SU-DHL-6 (cell line): ENCODE measurements around the gene PTPRN2.

Source experiments
- CTCF ChIP-seq: fragments of 200-600 bp; sonication (generic); IDR thresholded peaks from one replicate; pipeline ENCODE4 v1.5.1; 2017; ENCODE audit warnings: antibody characterized with exemption, mild to moderate bottlenecking, low read length, moderate library complexity; ENCODE audit not compliant: insufficient read depth, poor library complexity, severe bottlenecking
- EZH2phosphoT487 ChIP-seq: fragments of 200-600 bp; sonication (generic), shearing (Covaris generic); conservative IDR thresholded peaks from 2 replicates; pipeline ENCODE4 v1.6.1; 2018; ENCODE audit warnings: mild to moderate bottlenecking, antibody characterized with exemption, low read length, moderate library complexity, mixed read lengths

- no peak for TF ChIP-seq CTCF
- no peak for TF ChIP-seq EZH2phosphoT487
Measured at GRCh38 chr7:158432369-158433341, 155.0 kb downstream of the PTPRN2 start.
